ENCODE results near the gene SLC35C1.

SLC35C1 gene

DNA sequence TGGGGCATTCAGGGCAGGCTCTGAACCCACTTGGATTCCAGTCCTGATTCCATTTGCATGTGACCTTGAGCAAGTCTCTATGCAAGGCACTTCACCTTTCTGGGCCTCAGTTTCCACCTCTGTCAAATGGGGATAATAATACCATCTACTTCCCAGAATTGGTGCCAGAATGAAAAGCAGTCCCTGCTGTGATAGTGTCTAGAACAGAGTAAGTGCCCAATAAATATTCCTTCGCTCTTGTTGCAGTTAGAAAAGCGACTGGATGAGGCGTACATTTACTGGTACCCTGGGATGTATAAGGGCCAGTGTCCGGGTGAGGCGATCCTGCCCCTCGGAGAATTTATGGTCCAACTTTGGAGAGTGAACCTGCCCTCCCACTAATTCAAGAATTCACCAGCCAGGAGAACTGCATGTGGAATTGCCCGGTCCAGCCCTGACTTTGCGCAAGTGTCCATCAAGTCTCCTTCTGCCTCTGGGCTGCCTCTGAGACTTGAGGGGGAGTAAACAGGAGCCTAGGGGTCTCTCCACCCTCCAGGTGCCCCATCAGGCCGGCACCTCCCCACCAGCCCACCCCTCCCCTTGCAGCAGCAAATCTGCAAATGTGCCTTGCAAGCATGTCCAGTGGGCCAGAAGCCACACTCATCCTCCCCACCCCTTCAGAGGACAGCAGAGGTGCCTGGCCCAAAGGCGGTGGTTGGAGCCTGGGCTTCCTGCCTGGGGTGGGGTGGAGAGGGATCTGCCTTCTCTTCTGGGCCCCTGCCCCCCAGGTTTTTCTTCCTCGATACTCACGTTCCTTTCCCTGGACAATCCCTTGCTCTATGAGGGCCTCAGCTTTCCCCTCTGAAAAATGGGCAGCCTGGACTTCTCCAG, 30.9 kb upstream of the SLC35C1 start:
- H3K27me3 Mint-ChIP-seq = no peaks in the 10 kb centered on the region
- no peak overlapping the region for H3K4me3 Mint-ChIP-seq
- peaks cover 20% of the 10 kb centered on the region for H3K4me1 Mint-ChIP-seq (ENCODE audit: low read depth)

DNA sequence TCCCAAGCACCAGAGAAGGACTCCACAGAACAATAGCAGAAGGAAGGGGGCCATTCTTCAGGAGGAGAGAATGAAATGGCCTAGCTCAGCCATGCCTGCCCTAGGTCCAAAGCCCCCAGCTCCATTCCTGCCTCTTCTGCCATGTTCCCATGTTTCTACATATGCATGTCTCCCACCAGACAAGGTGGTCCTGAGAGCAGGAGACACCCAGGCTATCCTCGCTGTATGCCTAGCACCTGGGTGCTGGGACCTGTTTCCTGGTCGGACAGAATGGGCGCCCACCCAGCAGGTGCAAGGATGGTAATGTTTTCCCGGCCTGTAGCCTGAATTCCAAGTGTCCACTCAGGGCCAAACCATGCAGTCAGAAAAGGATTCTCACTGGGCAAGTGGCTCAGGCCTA, 30.2 kb upstream of the SLC35C1 start:
- Mint-ChIP-seq H3K4me3 (no peak overlapping the region), H3K27ac (no peak overlapping the region), H3K9me3 (no peaks in the 10 kb centered on the region), H3K27me3 (peaks cover 4% of the 10 kb centered on the region), H3K4me1 (ENCODE audit: low read depth) (peaks cover 20% of the 10 kb centered on the region), H3K36me3 (ENCODE audit: low read depth) (no peaks in the 10 kb centered on the region)
- DNase-seq = no peak

More for the DNA sequence above, 30.9 kb upstream of the SLC35C1 start:
- Mint-ChIP-seq H3K27ac (no peak overlapping the region), H3K9me3 (no peaks in the 10 kb centered on the region), H3K36me3 (ENCODE audit: low read depth) (no peaks in the 10 kb centered on the region)
- DNase-seq = no peak

DNA sequence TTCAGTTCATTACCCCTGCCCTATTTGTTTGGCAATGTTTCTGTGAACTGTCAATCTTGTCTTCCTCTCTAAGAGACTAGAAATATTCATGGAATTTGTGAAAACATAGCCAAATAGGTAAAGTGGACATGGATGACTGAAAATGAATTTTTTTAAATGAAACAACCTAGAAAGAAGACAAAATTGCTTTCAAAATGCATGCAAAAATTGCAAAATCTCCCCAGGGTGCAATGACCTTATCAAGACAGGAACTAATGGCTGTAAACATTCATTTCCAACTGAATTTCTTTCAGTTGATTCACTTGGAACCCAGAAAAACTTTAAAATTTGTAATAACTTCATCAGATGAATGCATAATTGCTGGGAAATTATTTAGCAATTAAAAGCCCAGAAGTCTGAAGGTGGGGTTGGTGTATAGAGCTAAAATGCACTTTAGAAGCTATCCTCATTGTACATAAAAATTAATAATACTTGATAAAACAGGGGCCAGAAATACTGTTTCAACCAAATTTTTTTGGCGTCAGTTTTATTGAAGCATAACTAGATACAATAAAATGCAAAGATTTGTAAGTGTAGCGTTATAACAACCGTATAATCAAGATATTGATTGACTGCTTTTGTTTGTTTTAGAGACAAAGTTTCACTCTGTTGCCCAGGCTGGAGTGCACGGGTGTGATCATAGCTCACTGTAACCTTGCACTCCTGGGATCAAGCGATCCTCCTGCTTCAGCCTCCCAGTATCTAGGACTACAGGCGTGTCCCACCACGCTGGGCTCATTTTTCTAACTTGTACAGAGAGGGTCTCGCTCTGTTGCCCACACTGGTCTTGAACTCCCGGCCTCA, 27.6 kb upstream of the SLC35C1 start:
- Mint-ChIP-seq H3K27me3 (peaks cover 9% of the 10 kb centered on the region), H3K4me1 (ENCODE audit: low read depth) (peaks cover 3% of the 10 kb centered on the region), H3K27ac (no peak overlapping the region), H3K9me3 (no peaks in the 10 kb centered on the region), H3K36me3 (ENCODE audit: low read depth) (no peaks in the 10 kb centered on the region), H3K4me3 (no peak overlapping the region)
- DNase-seq = no peak

DNA sequence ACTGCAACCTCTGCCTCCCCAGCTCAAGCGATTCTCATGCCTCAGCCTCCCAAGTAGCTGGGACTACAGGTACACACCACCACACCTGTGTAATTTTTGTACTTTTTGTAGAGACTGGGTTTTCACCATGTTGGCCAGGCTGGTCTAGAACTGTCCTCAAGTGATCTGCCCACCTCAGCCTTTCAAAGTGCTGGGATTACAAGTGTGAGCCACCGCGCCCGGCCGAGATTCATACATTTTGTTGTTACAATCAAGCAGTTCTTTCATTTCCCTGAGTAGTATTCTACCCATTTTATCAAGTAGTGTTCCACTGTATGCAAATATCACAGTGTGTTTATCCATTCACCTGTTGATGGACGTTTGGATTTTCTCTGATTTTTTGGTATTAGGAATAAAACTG, 26.6 kb upstream of the SLC35C1 start:
- H3K9me3 Mint-ChIP-seq = no peaks in the 10 kb centered on the region
- H3K27me3 Mint-ChIP-seq = peaks cover 9% of the 10 kb centered on the region
- no peak for DNase-seq
- H3K36me3 Mint-ChIP-seq (ENCODE audit: low read depth) = no peaks in the 10 kb centered on the region
- no peak overlapping the region for H3K4me3 Mint-ChIP-seq
- no peak overlapping the region for H3K27ac Mint-ChIP-seq
- no peaks in the 10 kb centered on the region for H3K4me1 Mint-ChIP-seq (ENCODE audit: low read depth)

DNA sequence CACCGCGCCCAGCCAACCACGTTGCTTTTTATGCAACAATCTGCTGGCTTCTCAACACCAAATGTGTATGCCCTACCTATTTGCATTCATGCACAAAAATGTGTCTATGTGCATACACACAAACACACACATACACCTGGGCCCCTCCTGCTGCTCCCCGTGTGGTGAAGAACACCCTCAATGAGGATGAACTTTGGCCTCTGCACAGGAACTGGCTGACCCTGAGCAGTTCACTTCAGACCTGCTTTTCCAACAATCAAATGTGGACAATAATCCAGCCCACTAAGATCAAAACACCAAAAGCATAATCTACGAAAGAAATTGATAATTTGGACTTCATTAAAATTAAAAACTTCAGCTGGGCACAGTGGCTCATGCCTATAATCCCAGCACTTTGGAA, 25.3 kb upstream of the SLC35C1 start:
- Mint-ChIP-seq H3K27me3 (peaks cover 18% of the 10 kb centered on the region), H3K9me3 (no peaks in the 10 kb centered on the region), H3K27ac (no peak overlapping the region), H3K4me3 (no peak overlapping the region), H3K4me1 (ENCODE audit: low read depth) (no peaks in the 10 kb centered on the region), H3K36me3 (ENCODE audit: low read depth) (no peaks in the 10 kb centered on the region)
- no peak for DNase-seq

DNA sequence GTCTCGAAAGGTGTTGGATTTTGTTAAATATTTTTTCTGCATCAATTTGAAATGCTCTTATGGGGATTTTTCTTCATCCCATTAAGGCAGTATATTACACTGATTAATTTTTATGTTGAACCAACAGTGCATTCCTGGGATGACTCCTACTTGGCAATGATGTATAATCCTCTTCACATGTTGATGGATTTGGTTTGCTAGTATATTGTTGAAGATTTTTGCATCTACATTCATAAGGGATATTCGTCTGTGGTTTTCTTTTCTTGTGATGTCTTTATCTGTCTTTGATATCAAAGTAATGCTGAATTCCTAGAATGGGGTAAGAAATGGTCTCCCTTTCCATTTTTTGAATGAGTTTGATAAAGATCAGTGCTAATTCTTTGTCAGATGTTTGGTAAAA, 18.7 kb upstream of the SLC35C1 start:
- H3K36me3 Mint-ChIP-seq (ENCODE audit: low read depth) = no peaks in the 10 kb centered on the region
- no peaks in the 10 kb centered on the region for H3K4me1 Mint-ChIP-seq (ENCODE audit: low read depth)
- no peak for DNase-seq
- H3K27ac Mint-ChIP-seq = no peak overlapping the region
- H3K9me3 Mint-ChIP-seq = peaks cover 12% of the 10 kb centered on the region
- H3K4me3 Mint-ChIP-seq = no peak overlapping the region
- peaks cover 38% of the 10 kb centered on the region for H3K27me3 Mint-ChIP-seq

DNA sequence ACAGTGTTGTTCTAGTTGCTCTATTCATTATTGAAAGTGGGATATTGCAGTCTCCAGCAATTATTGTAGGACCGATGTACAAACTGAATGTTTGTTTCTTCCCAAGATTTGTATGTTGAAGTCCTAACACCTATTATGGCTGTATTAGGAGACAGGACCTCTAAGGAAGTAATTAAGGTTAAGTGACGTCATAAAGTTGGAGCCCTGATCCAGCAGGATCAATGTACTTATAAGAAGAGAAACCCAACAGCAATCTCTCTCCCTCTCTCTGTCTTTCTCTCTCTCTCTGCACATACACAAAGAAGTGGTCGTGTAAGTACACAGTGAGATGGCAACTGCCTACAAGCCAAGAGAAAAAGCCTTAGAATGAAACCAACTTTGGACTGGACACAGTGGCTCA, 16.1 kb upstream of the SLC35C1 start:
- Mint-ChIP-seq H3K4me3 (no peak overlapping the region), H3K27ac (no peak overlapping the region), H3K4me1 (ENCODE audit: low read depth) (no peaks in the 10 kb centered on the region), H3K27me3 (peaks cover 32% of the 10 kb centered on the region), H3K36me3 (ENCODE audit: low read depth) (no peaks in the 10 kb centered on the region), H3K9me3 (peaks cover 12% of the 10 kb centered on the region)
- DNase-seq = no peak

DNA sequence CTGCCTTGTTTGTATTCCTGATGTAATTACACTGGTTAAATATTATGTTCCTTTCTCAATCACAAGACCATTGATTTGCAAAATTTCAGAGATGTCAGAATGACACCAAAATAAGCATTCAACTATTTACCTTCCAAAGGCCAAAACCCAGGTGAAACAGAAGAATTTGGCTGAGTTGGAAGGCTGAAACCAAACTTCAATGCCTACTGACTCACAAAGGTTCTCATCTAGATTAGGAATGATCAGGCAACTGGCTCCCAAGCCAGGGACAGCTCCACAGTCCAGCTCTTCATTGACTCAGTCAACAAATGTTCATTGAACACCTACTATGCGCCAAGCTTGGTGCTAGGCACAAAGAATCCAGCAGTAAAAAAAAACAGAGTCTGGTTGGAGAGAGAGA, 13.4 kb upstream of the SLC35C1 start:
- Mint-ChIP-seq H3K27ac (no peak overlapping the region), H3K27me3 (peaks cover 16% of the 10 kb centered on the region), H3K4me3 (no peak overlapping the region), H3K9me3 (peaks cover 8% of the 10 kb centered on the region), H3K4me1 (ENCODE audit: low read depth) (no peaks in the 10 kb centered on the region), H3K36me3 (ENCODE audit: low read depth) (no peaks in the 10 kb centered on the region)
- no peak for DNase-seq

DNA sequence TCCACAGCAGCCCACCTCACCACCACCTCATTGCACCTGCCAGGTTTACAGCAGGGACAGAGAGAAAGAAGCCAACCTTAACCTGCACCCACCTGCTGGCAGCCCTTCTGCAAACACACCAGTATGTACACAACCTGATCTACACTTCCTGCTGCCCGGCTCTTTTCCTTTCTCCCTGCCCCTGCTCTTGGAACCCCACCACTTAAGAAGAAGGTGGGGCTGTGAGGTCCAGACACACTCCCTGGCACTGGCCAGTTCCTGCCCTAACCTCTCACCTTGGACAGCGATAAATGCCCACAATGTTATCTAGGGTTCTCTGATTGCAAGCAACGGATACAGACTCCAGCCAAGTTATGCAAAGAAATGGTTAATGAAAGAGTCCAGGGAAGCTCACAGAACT, 10.8 kb upstream of the SLC35C1 start:
- Mint-ChIP-seq H3K27me3 (peaks cover 5% of the 10 kb centered on the region), H3K9me3 (no peaks in the 10 kb centered on the region)

DNA sequence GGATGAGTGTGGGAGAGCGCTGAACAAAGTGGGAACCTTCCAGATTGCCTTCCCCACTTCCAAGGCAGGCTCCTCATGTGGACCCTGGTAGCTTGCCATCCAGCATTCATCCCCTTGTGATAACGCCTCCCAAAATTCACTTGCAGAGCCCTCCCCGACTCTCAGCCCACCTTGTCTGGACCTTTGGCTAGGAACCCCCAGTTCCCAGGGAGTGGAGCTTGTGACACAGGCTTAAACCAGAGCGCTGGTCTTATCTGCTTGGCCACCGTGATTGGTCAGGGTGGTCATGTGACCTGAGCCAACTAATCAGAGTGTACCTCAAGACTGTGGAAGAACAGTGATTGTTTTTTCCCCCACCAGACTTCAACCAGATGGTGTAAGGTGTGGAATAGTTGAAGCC, 9.6 kb upstream of the SLC35C1 start:
- no peaks in the 10 kb centered on the region for H3K27me3 Mint-ChIP-seq
- no peak for DNase-seq
- H3K4me1 Mint-ChIP-seq (ENCODE audit: low read depth) = no peaks in the 10 kb centered on the region
- H3K4me3 Mint-ChIP-seq = no peak overlapping the region
- H3K27ac Mint-ChIP-seq = no peak overlapping the region
- H3K9me3 Mint-ChIP-seq = no peaks in the 10 kb centered on the region
- H3K36me3 Mint-ChIP-seq (ENCODE audit: low read depth) = no peaks in the 10 kb centered on the region

More for the DNA sequence above, 10.8 kb upstream of the SLC35C1 start:
- H3K27ac Mint-ChIP-seq = no peak overlapping the region
- H3K36me3 Mint-ChIP-seq (ENCODE audit: low read depth) = no peaks in the 10 kb centered on the region
- no peak overlapping the region for H3K4me3 Mint-ChIP-seq
- no peak for DNase-seq
- no peaks in the 10 kb centered on the region for H3K4me1 Mint-ChIP-seq (ENCODE audit: low read depth)

DNA sequence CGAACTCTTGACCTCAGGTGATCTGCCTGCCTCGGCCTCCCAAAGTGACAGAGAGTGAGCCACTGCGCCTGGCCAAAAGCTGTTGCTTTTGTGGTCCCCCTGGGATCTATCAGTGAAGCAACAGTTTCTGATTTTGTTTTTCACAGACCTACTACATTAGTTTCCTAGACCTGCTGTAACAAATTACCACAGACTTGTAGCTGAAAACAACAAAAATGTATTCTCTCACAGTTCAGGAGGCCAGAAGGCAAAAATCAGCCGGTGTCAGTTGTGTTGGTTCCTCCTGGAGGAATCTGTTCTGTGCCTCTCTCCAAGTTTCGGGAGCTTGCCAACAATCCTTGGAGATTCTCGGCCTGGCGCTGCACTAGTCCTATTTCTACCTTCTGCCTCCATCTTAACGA, 8.5 kb upstream of the SLC35C1 start:
- Mint-ChIP-seq H3K36me3 (ENCODE audit: low read depth) (no peaks in the 10 kb centered on the region), H3K27me3 (no peaks in the 10 kb centered on the region), H3K27ac (no peak overlapping the region), H3K9me3 (no peaks in the 10 kb centered on the region), H3K4me1 (ENCODE audit: low read depth) (no peaks in the 10 kb centered on the region), H3K4me3 (no peak overlapping the region)
- DNase-seq = no peak

DNA sequence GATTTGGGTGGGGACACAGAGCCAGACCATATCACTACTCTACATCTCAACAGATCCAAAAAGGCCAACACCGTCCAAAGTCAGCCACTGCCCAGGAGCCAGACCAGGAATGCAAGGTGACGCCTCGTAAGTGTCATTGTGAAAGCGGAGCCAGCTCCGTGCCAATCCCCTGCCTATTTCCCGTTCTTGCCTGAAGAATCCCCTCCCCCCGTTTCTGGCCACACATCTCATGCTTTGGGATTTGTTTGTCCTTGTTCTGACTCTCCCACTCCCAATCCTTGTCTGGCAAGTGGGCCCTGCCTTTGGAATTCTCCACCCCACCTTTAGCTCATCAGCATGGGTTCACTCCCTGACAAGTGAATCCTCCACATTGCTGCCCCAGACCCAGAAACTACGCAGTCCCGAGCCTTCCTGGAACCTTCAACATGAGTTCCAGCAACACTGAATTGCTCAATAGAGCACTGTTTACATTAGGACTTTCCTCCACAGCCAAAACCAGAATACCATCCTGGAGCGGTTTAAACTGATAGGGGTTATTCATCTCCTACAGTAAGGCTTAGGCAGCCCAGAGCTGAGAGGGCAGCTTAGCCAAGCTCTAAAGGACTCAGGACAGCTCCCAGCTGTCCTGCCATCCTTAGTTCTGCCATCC, 6.0 kb upstream of the SLC35C1 start:
- no peaks in the 10 kb centered on the region for H3K36me3 Mint-ChIP-seq (ENCODE audit: low read depth)
- no peaks in the 10 kb centered on the region for H3K27me3 Mint-ChIP-seq
- DNase-seq = no peak
- no peaks in the 10 kb centered on the region for H3K9me3 Mint-ChIP-seq
- no peak overlapping the region for H3K4me3 Mint-ChIP-seq
- peaks cover 3% of the 10 kb centered on the region for H3K4me1 Mint-ChIP-seq (ENCODE audit: low read depth)
- no peak overlapping the region for H3K27ac Mint-ChIP-seq

DNA sequence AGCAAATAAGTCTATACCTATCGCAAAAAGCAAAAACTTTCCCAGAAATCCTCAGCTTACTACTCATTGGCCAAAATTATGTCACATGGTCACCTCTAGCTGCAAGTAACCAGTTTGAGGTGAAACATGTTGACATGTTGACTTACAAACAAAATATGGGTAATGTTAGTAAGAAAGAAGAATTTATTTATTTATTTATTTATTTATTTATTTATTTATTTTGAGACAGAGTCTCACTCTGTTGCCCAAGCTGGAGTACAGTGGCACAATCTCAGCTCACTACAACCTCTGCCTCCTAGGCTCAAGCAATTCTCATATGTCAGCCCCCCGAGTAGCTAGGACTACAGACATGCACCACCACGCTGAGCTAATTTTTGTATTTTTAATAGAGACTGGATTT, 5.4 kb upstream of the SLC35C1 start:
- no peaks in the 10 kb centered on the region for H3K9me3 Mint-ChIP-seq
- H3K36me3 Mint-ChIP-seq (ENCODE audit: low read depth) = no peaks in the 10 kb centered on the region
- H3K4me3 Mint-ChIP-seq = no peak overlapping the region
- no peaks in the 10 kb centered on the region for H3K27me3 Mint-ChIP-seq
- no peak for DNase-seq
- H3K4me1 Mint-ChIP-seq (ENCODE audit: low read depth) = peaks cover 4% of the 10 kb centered on the region
- no peak overlapping the region for H3K27ac Mint-ChIP-seq

DNA sequence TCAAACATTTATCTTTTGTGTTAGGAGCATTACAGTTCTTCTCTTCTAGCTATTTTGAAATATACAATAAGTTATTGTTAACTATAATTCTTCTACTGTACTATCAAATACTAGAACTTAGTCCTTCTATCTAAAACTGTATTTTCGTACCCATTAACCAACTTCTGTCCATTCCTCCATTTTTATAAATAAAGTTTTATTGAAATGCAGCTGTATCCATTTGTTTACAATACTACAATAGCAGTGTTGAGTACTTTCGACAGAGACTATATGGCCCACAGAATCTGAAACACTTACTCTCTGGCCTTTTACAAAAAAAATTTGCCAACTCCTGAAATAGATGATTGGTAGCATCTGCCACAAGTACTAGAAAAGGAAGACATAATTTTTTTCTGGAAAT, 4.7 kb upstream of the SLC35C1 start:
- Mint-ChIP-seq H3K4me1 (ENCODE audit: low read depth) (peaks cover 5% of the 10 kb centered on the region), H3K27me3 (no peaks in the 10 kb centered on the region), H3K9me3 (no peaks in the 10 kb centered on the region), H3K27ac (no peak overlapping the region), H3K4me3 (no peak overlapping the region), H3K36me3 (ENCODE audit: low read depth) (no peaks in the 10 kb centered on the region)
- DNase-seq = no peak

All from activated T-cell treated with anti-CD3 and anti-CD28 coated beads, Interleukin-2, amount 50 U/mL, for 24 hours (primary cell).